ENCODE data around the gene CCDC30. TPM values are rescaled to one million over a fixed set of nuclear protein-coding genes. Genes with fewer than 3 reads are reported as not detected.
"Not testable (repeated sequence)": the region's sequence is repeated elsewhere in the genome, so short reads cannot be mapped to it uniquely, and the experiment has no call there.

CCDC30 gene
- total RNA-seq, 1 donor from 2014 or later, result 2.0 TPM

GRCh38 chr1:42680055-42680454, 217.0 kb downstream of the CCDC30 start:
- no peak overlapping the region for H3K27ac Mint-ChIP-seq
- H3K27ac ChIP-seq, result no peak overlapping the region
- peaks cover 22% of the 10 kb centered on the region for H4K20me1 ChIP-seq (ENCODE audit: low read depth)
- peaks cover under 1% of the 10 kb centered on the region for H3K36me3 ChIP-seq
- no peak overlapping the region for H3K9ac ChIP-seq
- peaks cover 17% of the 10 kb centered on the region for H3F3A ChIP-seq (ENCODE audit: low read depth)
- peak overlapping the region; percentile 89 for H3K4me3 ChIP-seq
- TF ChIP-seq EZH2 (IDR thresholded peaks at IDR 0.05) (no peak), CTCF (IDR thresholded peaks at IDR 0.05) (no peak), EZH2phosphoT487 (IDR thresholded peaks at IDR 0.05) (no peak)
- H3K27me3 ChIP-seq, result no peaks in the 10 kb centered on the region
- H3K4me1 ChIP-seq, result peaks cover 20% of the 10 kb centered on the region
- no peak for DNase-seq (ENCODE audit: low spot score)
- H3K4me3 Mint-ChIP-seq, result peak overlapping the region; percentile 96
- H3K9me3 ChIP-seq (ENCODE audit: low read depth), result no peaks in the 10 kb centered on the region
- peaks cover 4% of the 10 kb centered on the region for H3K27me3 Mint-ChIP-seq (ENCODE audit: insufficient read depth, low read depth)
- H3K79me2 ChIP-seq (ENCODE audit: low read depth), result peaks cover 44% of the 10 kb centered on the region
- H3K4me1 Mint-ChIP-seq, result peaks cover 32% of the 10 kb centered on the region
- peak overlapping the region; percentile 97 for H3K4me2 ChIP-seq
- H3K36me3 Mint-ChIP-seq, result peaks cover 25% of the 10 kb centered on the region
- H2AFZ ChIP-seq (replicated peaks), result no peak overlapping the region
- H3K9me3 Mint-ChIP-seq, result peaks cover 2% of the 10 kb centered on the region

- Histone ChIP-seq H3K9me3 (ENCODE audit: low read depth) (no peaks in the 10 kb centered on the region), H3K36me3 (peaks cover 9% of the 10 kb centered on the region), H3K27ac (no peak overlapping the region), H2AFZ (replicated peaks) (peak overlapping the region; percentile 88), H3K4me2 (peak overlapping the region; percentile 97), H3K4me3 (peak overlapping the region; percentile 89), H3K79me2 (ENCODE audit: low read depth) (peaks cover 55% of the 10 kb centered on the region), H3F3A (ENCODE audit: low read depth) (peaks cover 17% of the 10 kb centered on the region), H3K4me1 (peaks cover 30% of the 10 kb centered on the region), H3K9ac (peak overlapping the region; percentile 67), H3K27me3 (no peaks in the 10 kb centered on the region), H4K20me1 (ENCODE audit: low read depth) (peaks cover 32% of the 10 kb centered on the region)
- peaks cover 4% of the 10 kb centered on the region for H3K27me3 Mint-ChIP-seq (ENCODE audit: insufficient read depth, low read depth)
- H3K4me1 Mint-ChIP-seq, result peaks cover 40% of the 10 kb centered on the region
- DNase-seq (ENCODE audit: low spot score), result peak; percentile 23
- peaks cover 21% of the 10 kb centered on the region for H3K36me3 Mint-ChIP-seq
- TF ChIP-seq EZH2phosphoT487 (IDR thresholded peaks at IDR 0.05) (no peak), EZH2 (IDR thresholded peaks at IDR 0.05) (no peak), CTCF (IDR thresholded peaks at IDR 0.05) (no peak)
- H3K27ac Mint-ChIP-seq, result peak overlapping the region; percentile 80
- peak overlapping the region; percentile 96 for H3K4me3 Mint-ChIP-seq
- H3K9me3 Mint-ChIP-seq, result peaks cover 2% of the 10 kb centered on the region
These were observed 218.0 kb downstream of the CCDC30 start for GRCh38 chr1:42680921-42681683.

- H4K20me1 ChIP-seq (ENCODE audit: low read depth), result peaks cover 41% of the 10 kb centered on the region
- H3K36me3 Mint-ChIP-seq, result peaks cover 20% of the 10 kb centered on the region
- H3K27me3 Mint-ChIP-seq (ENCODE audit: insufficient read depth, low read depth), result peaks cover 4% of the 10 kb centered on the region
- H3K4me3 ChIP-seq, result peak within 1 kb of the TSS; percentile 89
- H3K9me3 ChIP-seq (ENCODE audit: low read depth), result no peaks in the 10 kb centered on the region
- H3K27ac ChIP-seq, result peak within 1 kb of the TSS; percentile 85
- TF ChIP-seq CTCF (IDR thresholded peaks at IDR 0.05) (no peak), EZH2phosphoT487 (IDR thresholded peaks at IDR 0.05) (no peak), EZH2 (IDR thresholded peaks at IDR 0.05) (no peak)
- peak within 1 kb of the TSS; percentile 88 for H2AFZ ChIP-seq (replicated peaks)
- H3F3A ChIP-seq (ENCODE audit: low read depth), result peaks cover 17% of the 10 kb centered on the region
- peak within 1 kb of the TSS; percentile 99 for H3K4me3 Mint-ChIP-seq
- H3K79me2 ChIP-seq (ENCODE audit: low read depth), result peaks cover 63% of the 10 kb centered on the region
- H3K9ac ChIP-seq, result peak within 1 kb of the TSS; percentile 70
- H3K4me1 Mint-ChIP-seq, result peaks cover 47% of the 10 kb centered on the region
- peak within 1 kb of the TSS; percentile 80 for H3K27ac Mint-ChIP-seq
- H3K36me3 ChIP-seq, result peaks cover 9% of the 10 kb centered on the region
- peaks cover 2% of the 10 kb centered on the region for H3K9me3 Mint-ChIP-seq
- DNase-seq (ENCODE audit: low spot score), result peak; percentile 97
- H3K4me1 ChIP-seq, result peaks cover 36% of the 10 kb centered on the region
- H3K4me2 ChIP-seq, result peak within 1 kb of the TSS; percentile 97
- H3K27me3 ChIP-seq, result no peaks in the 10 kb centered on the region
These were observed 218.8 kb downstream of the CCDC30 start, which contains the start of gene YBX1 for GRCh38 chr1:42681741-42682483. TSS of gene YBX1 (plus strand) at chr1:42682418. CDS start at chr1:42682566, 148 bp downstream.

- Histone ChIP-seq H3K4me2 (peak overlapping the region; percentile 60), H3K9ac (peak overlapping the region; percentile 39), H4K20me1 (ENCODE audit: low read depth) (peaks cover 46% of the 10 kb centered on the region), H3K79me2 (ENCODE audit: low read depth) (peaks cover 68% of the 10 kb centered on the region), H3K4me1 (peaks cover 36% of the 10 kb centered on the region), H3F3A (ENCODE audit: low read depth) (peaks cover 17% of the 10 kb centered on the region), H3K4me3 (peak overlapping the region; percentile 89), H3K27ac (peak overlapping the region; percentile 85)
- not testable (repeated sequence) for H2AFZ ChIP-seq (replicated peaks); H3K9me3 ChIP-seq (ENCODE audit: low read depth); H3K9me3 Mint-ChIP-seq; H3K27me3 Mint-ChIP-seq (ENCODE audit: insufficient read depth, low read depth); H3K36me3 ChIP-seq; H3K27me3 ChIP-seq; DNase-seq (ENCODE audit: low spot score)
- Mint-ChIP-seq H3K36me3 (peaks cover 22% of the 10 kb centered on the region), H3K27ac (peak overlapping the region; percentile 80), H3K4me3 (peak overlapping the region; percentile 96), H3K4me1 (peaks cover 49% of the 10 kb centered on the region)
These were observed 219.3 kb downstream of the CCDC30 start for GRCh38 chr1:42682484-42682738.

All from neural progenitor cell (in vitro differentiated cells).